Peyer's patch (tissue), 4 donors: ENCODE results near the gene CHRM1. TPM values are rescaled to one million over a fixed set of nuclear protein-coding genes. Genes with fewer than 3 reads are reported as not detected.
"Not testable (repeated sequence)": the region's sequence is repeated elsewhere in the genome, so short reads cannot be mapped to it uniquely, and the experiment has no call there.

Experiments
- DNase-seq, 3 donors: peaks; one replicate each; pipeline ENCODE4 v3.0.0-alpha.2; 2017 to 2019
- H3K27ac ChIP-seq, 4 donors: fragments of 200-600 bp; sonication (generic); one replicate each; pipeline ENCODE4 v1.5.1; 2016 to 2019
- H3K27me3 ChIP-seq, 2 donors: fragments of 200-600 bp; sonication (generic); one replicate each; pipeline ENCODE4 v1.5.1; 2019
- H3K36me3 ChIP-seq, 3 donors: fragments of 200-600 bp; sonication (generic); one replicate each; pipeline ENCODE4 v1.5.1; 2016 to 2019
- H3K4me1 ChIP-seq, 4 donors: fragments of 200-600 bp; sonication (generic); one replicate each; pipeline ENCODE4 v1.5.1; 2016 to 2019
- H3K4me3 ChIP-seq, 4 donors: fragments of 200-600 bp; sonication (generic); 1 replicate in 3 of 4; 2 replicates in 1 of 4; pipeline ENCODE4 v1.5.1; 2016 to 2019; ENCODE audit warnings: mild to moderate bottlenecking in 1 of 4
- H3K9me3 ChIP-seq, 4 donors: fragments of 200-600 bp; sonication (generic); one replicate each; pipeline ENCODE4 v1.5.1; 2016 to 2019; ENCODE audit warnings: mild to moderate bottlenecking in 1 of 4
- POLR2A ChIP-seq, 2 donors: fragments of 450-650 bp; IDR thresholded peaks; one replicate each; pipeline ENCODE4 v1.5.1; 2017; ENCODE audit warnings: antibody characterized with exemption in 2 of 2, mild to moderate bottlenecking in 2 of 2, moderate library complexity in 2 of 2
- total RNA-seq, 4 donors: library from RNA; depleted of rRNA; stranded (reverse); fragments of >200 nt; gene quantifications; one replicate each; pipeline ENCODE4 v1.1.0, GENCODE V29; 2016
- TF ChIP-seq, protein P1 (sequence below), 6 experiments: fragments of 450-650 bp in 4 of 6; fragments of 200-600 bp in 2 of 6; sonication (generic) in 1 of 6; IDR thresholded peaks; one replicate each; pipeline ENCODE4 v1.5.1; 2017 to 2019; ENCODE audit warnings: antibody characterized with exemption in 6 of 6, mild to moderate bottlenecking in 3 of 6, moderate library complexity in 1 of 6

Gene CHRM1
- total RNA-seq, 4 donors from 2014 or later, result 0.54 to 0.76 TPM; not detected in 2

- TF ChIP-seq POLR2A (IDR thresholded peaks at IDR 0.05), result no peak
- TF ChIP-seq, protein P1, sequence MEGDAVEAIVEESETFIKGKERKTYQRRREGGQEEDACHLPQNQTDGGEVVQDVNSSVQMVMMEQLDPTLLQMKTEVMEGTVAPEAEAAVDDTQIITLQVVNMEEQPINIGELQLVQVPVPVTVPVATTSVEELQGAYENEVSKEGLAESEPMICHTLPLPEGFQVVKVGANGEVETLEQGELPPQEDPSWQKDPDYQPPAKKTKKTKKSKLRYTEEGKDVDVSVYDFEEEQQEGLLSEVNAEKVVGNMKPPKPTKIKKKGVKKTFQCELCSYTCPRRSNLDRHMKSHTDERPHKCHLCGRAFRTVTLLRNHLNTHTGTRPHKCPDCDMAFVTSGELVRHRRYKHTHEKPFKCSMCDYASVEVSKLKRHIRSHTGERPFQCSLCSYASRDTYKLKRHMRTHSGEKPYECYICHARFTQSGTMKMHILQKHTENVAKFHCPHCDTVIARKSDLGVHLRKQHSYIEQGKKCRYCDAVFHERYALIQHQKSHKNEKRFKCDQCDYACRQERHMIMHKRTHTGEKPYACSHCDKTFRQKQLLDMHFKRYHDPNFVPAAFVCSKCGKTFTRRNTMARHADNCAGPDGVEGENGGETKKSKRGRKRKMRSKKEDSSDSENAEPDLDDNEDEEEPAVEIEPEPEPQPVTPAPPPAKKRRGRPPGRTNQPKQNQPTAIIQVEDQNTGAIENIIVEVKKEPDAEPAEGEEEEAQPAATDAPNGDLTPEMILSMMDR (IDR thresholded peaks at IDR 0.05), result no peak
- Histone ChIP-seq H3K9me3 (no peaks in the 10 kb centered on the region), H3K4me3 (no peak overlapping the region), H3K36me3 (no peaks in the 10 kb centered on the region), H3K4me1 (peaks cover 0 to 13% (median 0%) of the 10 kb centered on the region in 4 donors), H3K27me3 (no peaks in the 10 kb centered on the region), H3K27ac (peak overlapping the region in 2 of 4 donors; percentile 52 to 68)
- peak in 1 of 3 donors; percentile 56 for DNase-seq
These were observed 37.6 kb upstream of the CHRM1 start for GRCh38 chr11:62958547-62959421.

DNA sequence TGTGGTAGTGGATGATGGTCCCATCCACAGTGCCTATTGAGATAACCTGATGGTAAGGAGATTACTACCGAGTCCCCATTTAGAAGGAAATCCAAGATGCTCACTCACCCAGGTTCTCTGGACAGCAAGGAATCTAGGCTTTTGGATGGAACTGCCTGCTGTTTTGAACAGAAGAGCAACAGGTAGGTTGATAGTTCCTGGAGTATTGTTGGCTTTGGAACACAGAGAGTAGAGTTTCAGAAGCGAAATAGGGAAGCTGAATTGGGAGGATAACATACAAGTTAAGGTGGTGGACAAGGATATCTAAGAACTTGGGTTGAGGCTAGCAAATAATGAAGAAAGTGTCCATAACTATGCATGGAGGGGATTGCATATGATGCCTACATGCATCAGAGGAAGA is 36.0 kb upstream of the CHRM1 start:
- Histone ChIP-seq H3K4me3 (no peak overlapping the region), H3K36me3 (no peaks in the 10 kb centered on the region), H3K27me3 (no peaks in the 10 kb centered on the region), H3K27ac (no peak overlapping the region), H3K9me3 (no peaks in the 10 kb centered on the region), H3K4me1 (peaks cover 0 to 13% (median 0%) of the 10 kb centered on the region in 4 donors)
- TF ChIP-seq, protein P1 (IDR thresholded peaks at IDR 0.05), result no peak
- no peak for TF ChIP-seq POLR2A (IDR thresholded peaks at IDR 0.05)
- no peak for DNase-seq

GRCh38 chr11:62954478-62954877 is 33.3 kb upstream of the CHRM1 start:
- TF ChIP-seq POLR2A (IDR thresholded peaks at IDR 0.05), result no peak
- TF ChIP-seq, protein P1 (IDR thresholded peaks at IDR 0.05), result no peak
- no peak for DNase-seq

GRCh38 chr11:62953811-62954210 is 32.6 kb upstream of the CHRM1 start:
- H3K9me3 ChIP-seq, result no peaks in the 10 kb centered on the region
- TF ChIP-seq POLR2A (IDR thresholded peaks at IDR 0.05), result no peak
- no peak overlapping the region for H3K4me3 ChIP-seq
- no peak for DNase-seq
- H3K36me3 ChIP-seq, result no peaks in the 10 kb centered on the region
- peaks cover 0 to 5% (median 0%) of the 10 kb centered on the region in 4 donors for H3K4me1 ChIP-seq
- H3K27ac ChIP-seq, result no peak overlapping the region
- no peaks in the 10 kb centered on the region for H3K27me3 ChIP-seq

More at GRCh38 chr11:62954478-62954877, 33.3 kb upstream of the CHRM1 start:
- H3K4me3 ChIP-seq, result no peak overlapping the region
- no peaks in the 10 kb centered on the region for H3K27me3 ChIP-seq
- H3K4me1 ChIP-seq, result peaks cover 0 to 10% (median 0%) of the 10 kb centered on the region in 4 donors
- H3K36me3 ChIP-seq, result no peaks in the 10 kb centered on the region
- no peak overlapping the region for H3K27ac ChIP-seq
- H3K9me3 ChIP-seq, result no peaks in the 10 kb centered on the region

DNA sequence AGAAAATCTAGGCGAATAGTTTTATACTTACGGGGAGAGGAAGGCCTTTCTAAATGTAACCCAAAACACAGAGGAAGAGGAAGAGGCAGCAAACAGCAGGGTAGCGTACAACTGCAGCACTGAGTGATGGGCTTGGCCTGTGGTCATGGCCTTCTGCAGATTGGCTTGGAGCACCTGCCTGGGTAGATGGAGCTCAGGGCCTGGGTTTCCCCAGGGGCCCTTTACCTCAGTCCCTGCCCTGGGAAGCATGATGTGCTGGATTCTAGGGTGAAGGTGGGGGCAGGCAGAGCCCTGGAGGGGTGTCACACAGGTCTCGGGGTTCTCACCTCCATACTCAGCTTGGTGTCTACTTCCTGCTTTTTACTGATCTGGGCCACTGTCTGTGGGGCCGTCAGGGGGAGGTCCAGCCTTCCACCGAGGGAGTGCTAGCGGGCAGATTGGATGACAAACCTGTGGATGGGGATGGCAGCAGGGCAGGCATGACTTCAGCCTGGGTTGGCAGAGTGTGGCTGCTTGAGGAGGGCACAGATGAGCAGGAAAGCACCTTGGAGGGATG is 27.7 kb upstream of the CHRM1 start:
- no peak for DNase-seq
- H3K4me1 ChIP-seq, result no peaks in the 10 kb centered on the region
- TF ChIP-seq, protein P1 (IDR thresholded peaks at IDR 0.05), result no peak
- no peak for TF ChIP-seq POLR2A (IDR thresholded peaks at IDR 0.05)
- no peaks in the 10 kb centered on the region for H3K36me3 ChIP-seq
- H3K27ac ChIP-seq, result no peak overlapping the region
- no peaks in the 10 kb centered on the region for H3K9me3 ChIP-seq
- no peaks in the 10 kb centered on the region for H3K27me3 ChIP-seq
- no peak overlapping the region for H3K4me3 ChIP-seq

DNA sequence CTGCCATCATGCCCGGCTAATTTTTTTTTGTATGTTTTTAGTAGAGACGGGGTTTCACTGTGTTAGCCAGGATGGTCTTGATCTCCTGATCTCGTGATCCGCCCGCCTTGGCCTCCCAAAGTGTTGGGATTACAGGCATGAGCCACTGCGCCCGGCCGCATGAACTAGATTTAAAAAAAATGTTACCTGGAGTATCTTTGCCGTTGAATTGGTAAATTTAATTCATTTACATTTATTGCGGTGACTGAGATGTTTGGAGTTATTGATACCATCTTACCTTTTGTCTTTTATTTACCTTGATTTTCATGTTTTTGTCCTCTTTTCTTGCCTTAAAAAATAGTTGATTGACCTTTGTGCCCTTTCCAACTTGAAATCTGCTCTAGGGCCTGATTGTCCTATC is 24.4 kb upstream of the CHRM1 start:
- not testable (repeated sequence) for H3K27ac ChIP-seq, DNase-seq, H3K36me3 ChIP-seq, H3K27me3 ChIP-seq, H3K4me1 ChIP-seq, H3K9me3 ChIP-seq, H3K4me3 ChIP-seq

GRCh38 chr11:62937528-62937927 is 16.4 kb upstream of the CHRM1 start:
- not testable (repeated sequence) for H3K9me3 ChIP-seq, H3K36me3 ChIP-seq, DNase-seq, H3K27me3 ChIP-seq, H3K27ac ChIP-seq, H3K4me3 ChIP-seq, H3K4me1 ChIP-seq
